ENCODE measurements around the gene COQ4. TPM values are rescaled to one million over a fixed set of nuclear protein-coding genes. Genes with fewer than 3 reads are reported as not detected.

The COQ4 gene
- total RNA-seq, 1 experiment from 2014 or later, result 62.8 TPM

- no peak overlapping the region for H3K27ac ChIP-seq (ENCODE audit: low read depth, low read length, poor library complexity, severe bottlenecking)
- no peak overlapping the region for H3K4me3 ChIP-seq (ENCODE audit: low read depth, low read length, poor library complexity, severe bottlenecking)
- POLR2A ChIA-PET (ENCODE audit: low non-redundant PET), result interaction anchor here (0.6 kb wide), 1 partner anchor 13 kb away, joined by 8 read pairs; no protein-coding TSS in a partner anchor
- no peak for TF ChIP-seq EZH2 (IDR thresholded peaks at IDR 0.05; ENCODE audit: borderline replicate concordance, low read depth, low read length, poor library complexity, severe bottlenecking)
- TF ChIP-seq CTCF (conservative IDR thresholded peaks at IDR 0.05; ENCODE audit: low read depth, low read length), result no peak
- no peak for DNase-seq (ENCODE audit: low spot score)
- H3K4me1 ChIP-seq (ENCODE audit: insufficient read depth, low read length, poor library complexity, severe bottlenecking), result no peaks in the 10 kb centered on the region
- BruUV-seq (replicated peaks), result no TSS peak
- no peaks in the 10 kb centered on the region for H3K36me3 ChIP-seq (ENCODE audit: insufficient read depth, low read length, poor library complexity, severe bottlenecking)
- CTCF ChIA-PET, result interaction anchor here (0.6 kb wide), 1 partner anchor 355 kb away, joined by 8 read pairs; no protein-coding TSS in a partner anchor
- H3K27me3 ChIP-seq (replicated peaks; ENCODE audit: insufficient read depth, low read depth, low read length, poor library complexity), result no peaks in the 10 kb centered on the region
- no peaks in the 10 kb centered on the region for H3K9me3 ChIP-seq (ENCODE audit: low read depth, low read length, poor library complexity, severe bottlenecking)
- intact Hi-C loops (cut with micrococcal nuclease; ENCODE audit: unreplicated experiment), result no loop called here
These were observed 36.2 kb upstream of the COQ4 start for GRCh38 chr9:128286440-128286839.

GRCh38 chr9:128288273-128289004 lies 34.2 kb upstream of the COQ4 start:
- no peaks in the 10 kb centered on the region for H3K4me1 ChIP-seq (ENCODE audit: insufficient read depth, low read length, poor library complexity, severe bottlenecking)
- POLR2A ChIA-PET (ENCODE audit: low non-redundant PET), result no interaction called here
- DNase-seq (ENCODE audit: low spot score), result no peak
- H3K27me3 ChIP-seq (replicated peaks; ENCODE audit: insufficient read depth, low read depth, low read length, poor library complexity), result no peaks in the 10 kb centered on the region
- no peak overlapping the region for H3K4me3 ChIP-seq (ENCODE audit: low read depth, low read length, poor library complexity, severe bottlenecking)
- no peak for TF ChIP-seq EZH2 (IDR thresholded peaks at IDR 0.05; ENCODE audit: borderline replicate concordance, low read depth, low read length, poor library complexity, severe bottlenecking)
- TF ChIP-seq CTCF (conservative IDR thresholded peaks at IDR 0.05; ENCODE audit: low read depth, low read length), result no peak
- BruUV-seq (replicated peaks), result no TSS peak
- no peaks in the 10 kb centered on the region for H3K36me3 ChIP-seq (ENCODE audit: insufficient read depth, low read length, poor library complexity, severe bottlenecking)
- H3K27ac ChIP-seq (ENCODE audit: low read depth, low read length, poor library complexity, severe bottlenecking), result no peak overlapping the region
- CTCF ChIA-PET, result no interaction called here
- H3K9me3 ChIP-seq (ENCODE audit: low read depth, low read length, poor library complexity, severe bottlenecking), result no peaks in the 10 kb centered on the region
- intact Hi-C loops (cut with micrococcal nuclease; ENCODE audit: unreplicated experiment), result no loop called here

- no peaks in the 10 kb centered on the region for H3K27me3 ChIP-seq (replicated peaks; ENCODE audit: insufficient read depth, low read depth, low read length, poor library complexity)
- BruUV-seq (replicated peaks), result no TSS peak
- TF ChIP-seq CTCF (conservative IDR thresholded peaks at IDR 0.05; ENCODE audit: low read depth, low read length), result no peak
- no peak for TF ChIP-seq EZH2 (IDR thresholded peaks at IDR 0.05; ENCODE audit: borderline replicate concordance, low read depth, low read length, poor library complexity, severe bottlenecking)
- no peak for DNase-seq (ENCODE audit: low spot score)
- ChIA-PET CTCF (no interaction called here), POLR2A (ENCODE audit: low non-redundant PET) (no interaction called here)
- no peak overlapping the region for H3K27ac ChIP-seq (ENCODE audit: low read depth, low read length, poor library complexity, severe bottlenecking)
- intact Hi-C loops (cut with micrococcal nuclease; ENCODE audit: unreplicated experiment), result no loop called here
- no peaks in the 10 kb centered on the region for H3K4me1 ChIP-seq (ENCODE audit: insufficient read depth, low read length, poor library complexity, severe bottlenecking)
- H3K36me3 ChIP-seq (ENCODE audit: insufficient read depth, low read length, poor library complexity, severe bottlenecking), result no peaks in the 10 kb centered on the region
- no peak overlapping the region for H3K4me3 ChIP-seq (ENCODE audit: low read depth, low read length, poor library complexity, severe bottlenecking)
- no peaks in the 10 kb centered on the region for H3K9me3 ChIP-seq (ENCODE audit: low read depth, low read length, poor library complexity, severe bottlenecking)
These were observed 30.6 kb upstream of the COQ4 start for GRCh38 chr9:128292009-128292408.
